ENCODE measurements around the gene KDSR.

KDSR gene

DNA sequence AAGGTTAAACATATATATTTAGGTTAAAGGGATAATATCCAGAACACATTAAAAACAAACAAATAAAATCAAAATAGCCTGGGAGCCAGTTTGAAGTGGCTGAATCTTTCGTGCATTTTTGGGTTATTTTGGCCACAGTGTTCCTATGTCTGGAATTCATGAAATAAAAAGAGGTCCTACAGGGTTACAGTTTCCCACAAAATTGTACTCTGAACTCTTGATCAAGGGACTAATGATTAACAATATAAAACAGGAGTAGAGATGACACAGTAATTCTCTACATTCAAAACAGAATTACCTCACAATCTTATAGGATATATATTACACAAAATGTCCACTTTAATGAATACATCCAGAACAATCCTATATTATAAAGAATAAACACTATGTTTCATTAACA is 30.3 kb upstream of the KDSR start:
- DNase-seq (ENCODE audit: insufficient read length, low spot score) = no peak
- TF ChIP-seq TAF1 (IDR thresholded peaks at IDR 0.05; ENCODE audit: low read depth, low read length) (no peak), POLR2AphosphoS5 (IDR thresholded peaks at IDR 0.05; ENCODE audit: low read depth, low read length) (no peak), SPI1 (IDR thresholded peaks at IDR 0.05; ENCODE audit: low read depth, low read length) (no peak), POLR2A (IDR thresholded peaks at IDR 0.05; ENCODE audit: low read depth, low read length) (no peak), POU2F2 (IDR thresholded peaks at IDR 0.05; ENCODE audit: low read depth, low read length) (no peak), PAX5 (IDR thresholded peaks at IDR 0.05; ENCODE audit: insufficient read depth, low read length, severe bottlenecking) (no peak)
- FAIRE-seq = no peak

DNA sequence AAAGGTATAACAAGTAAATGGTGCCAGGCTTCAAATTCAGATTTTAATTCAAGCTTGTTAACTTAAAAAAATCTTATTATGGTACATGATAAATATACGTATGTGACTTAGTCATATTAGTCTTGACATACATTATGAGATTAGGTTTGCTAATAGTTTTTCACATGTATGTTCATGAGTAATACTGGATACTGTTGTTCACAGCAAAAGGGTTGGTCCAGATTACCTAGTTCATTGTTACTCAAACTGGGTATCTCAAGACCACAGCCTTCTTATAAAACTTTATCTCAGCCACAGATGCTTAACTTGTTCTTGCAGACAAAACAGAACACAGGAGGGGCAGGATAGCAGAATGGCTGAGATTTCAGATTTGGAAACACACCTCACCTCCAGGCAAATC is 28.5 kb upstream of the KDSR start:
- FAIRE-seq = no peak

DNA sequence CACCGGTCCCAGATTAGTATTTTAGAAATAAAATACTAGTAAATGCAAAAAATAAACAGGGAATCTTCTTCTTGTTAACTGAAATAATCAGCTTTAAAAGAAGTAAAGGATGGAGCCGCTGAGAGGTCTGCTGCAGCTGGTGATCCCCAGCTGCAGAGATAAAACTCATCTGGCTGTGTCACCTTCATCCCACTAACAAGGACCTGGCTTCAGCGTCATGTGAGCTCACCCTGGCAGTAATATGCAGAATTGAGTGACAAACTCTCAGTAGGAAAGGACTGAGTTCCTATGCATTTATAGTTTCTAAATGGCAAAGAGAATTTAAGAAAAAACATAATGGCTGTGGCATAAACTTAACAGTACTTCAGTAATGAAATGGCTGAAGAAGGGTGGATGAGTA is 27.9 kb upstream of the KDSR start:
- FAIRE-seq = no peak
- TF ChIP-seq SPI1 (IDR thresholded peaks at IDR 0.05; ENCODE audit: low read depth, low read length) = no peak
- no peak for DNase-seq (ENCODE audit: insufficient read length, low spot score)

More for the DNA sequence above, 28.5 kb upstream of the KDSR start:
- TF ChIP-seq SPI1 (IDR thresholded peaks at IDR 0.05; ENCODE audit: low read depth, low read length) (no peak), POU2F2 (IDR thresholded peaks at IDR 0.05; ENCODE audit: low read depth, low read length) (no peak), TAF1 (IDR thresholded peaks at IDR 0.05; ENCODE audit: low read depth, low read length) (no peak), POLR2AphosphoS5 (IDR thresholded peaks at IDR 0.05; ENCODE audit: low read depth, low read length) (no peak), POLR2A (IDR thresholded peaks at IDR 0.05; ENCODE audit: low read depth, low read length) (no peak), PAX5 (IDR thresholded peaks at IDR 0.05; ENCODE audit: insufficient read depth, low read length, severe bottlenecking) (no peak)
- no peak for DNase-seq (ENCODE audit: insufficient read length, low spot score)

DNA sequence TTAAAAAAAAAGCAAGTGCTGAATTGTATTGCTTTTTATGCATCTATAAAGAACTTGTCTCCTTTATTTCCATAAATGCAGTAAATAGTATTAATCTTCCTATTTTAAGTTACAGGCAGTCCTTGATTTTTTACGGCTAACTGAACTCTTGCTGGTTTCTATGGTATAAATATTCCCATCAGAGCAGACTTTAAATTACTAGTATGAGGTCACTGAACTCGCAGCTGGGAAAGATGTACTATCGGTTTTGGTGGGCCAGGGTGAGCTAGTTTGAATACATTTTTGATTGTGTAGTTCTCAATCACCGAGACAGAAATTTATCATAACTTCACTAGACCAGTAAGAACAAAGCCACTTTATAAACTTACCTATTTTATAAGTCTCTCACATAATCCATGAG is 20.9 kb upstream of the KDSR start:
- TF ChIP-seq POLR2A (IDR thresholded peaks at IDR 0.05; ENCODE audit: low read depth, low read length) (no peak), TAF1 (IDR thresholded peaks at IDR 0.05; ENCODE audit: low read depth, low read length) (no peak), POU2F2 (IDR thresholded peaks at IDR 0.05; ENCODE audit: low read depth, low read length) (no peak), PAX5 (IDR thresholded peaks at IDR 0.05; ENCODE audit: insufficient read depth, low read length, severe bottlenecking) (no peak), POLR2AphosphoS5 (IDR thresholded peaks at IDR 0.05; ENCODE audit: low read depth, low read length) (no peak), SPI1 (IDR thresholded peaks at IDR 0.05; ENCODE audit: low read depth, low read length) (no peak)
- FAIRE-seq = no peak
- no peak for DNase-seq (ENCODE audit: insufficient read length, low spot score)

DNA sequence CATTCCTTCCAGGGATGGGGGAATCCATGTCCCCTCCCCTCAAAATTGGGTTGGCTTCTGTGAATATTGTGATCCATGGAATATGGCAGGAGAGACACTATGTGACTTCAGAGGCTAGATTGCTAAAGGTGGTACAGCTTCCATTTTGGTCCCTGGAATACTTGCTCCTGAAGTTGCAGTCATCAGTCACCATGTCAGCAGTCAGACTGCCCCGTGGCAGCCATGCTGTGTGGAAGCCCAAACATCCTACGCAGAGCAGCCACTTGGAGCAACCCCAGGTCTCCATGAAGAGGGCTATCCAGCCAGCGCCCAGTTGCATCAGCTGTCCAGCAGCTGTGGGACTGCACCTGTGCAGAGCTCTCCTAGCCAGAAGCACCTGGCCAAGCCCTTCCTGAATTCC is 15.8 kb upstream of the KDSR start:
- FAIRE-seq = no peak
- TF ChIP-seq POLR2AphosphoS5 (IDR thresholded peaks at IDR 0.05; ENCODE audit: low read depth, low read length) (no peak), TAF1 (IDR thresholded peaks at IDR 0.05; ENCODE audit: low read depth, low read length) (no peak), PAX5 (IDR thresholded peaks at IDR 0.05; ENCODE audit: insufficient read depth, low read length, severe bottlenecking) (no peak), POU2F2 (IDR thresholded peaks at IDR 0.05; ENCODE audit: low read depth, low read length) (no peak), SPI1 (IDR thresholded peaks at IDR 0.05; ENCODE audit: low read depth, low read length) (no peak), POLR2A (IDR thresholded peaks at IDR 0.05; ENCODE audit: low read depth, low read length) (no peak)
- DNase-seq (ENCODE audit: insufficient read length, low spot score) = no peak

DNA sequence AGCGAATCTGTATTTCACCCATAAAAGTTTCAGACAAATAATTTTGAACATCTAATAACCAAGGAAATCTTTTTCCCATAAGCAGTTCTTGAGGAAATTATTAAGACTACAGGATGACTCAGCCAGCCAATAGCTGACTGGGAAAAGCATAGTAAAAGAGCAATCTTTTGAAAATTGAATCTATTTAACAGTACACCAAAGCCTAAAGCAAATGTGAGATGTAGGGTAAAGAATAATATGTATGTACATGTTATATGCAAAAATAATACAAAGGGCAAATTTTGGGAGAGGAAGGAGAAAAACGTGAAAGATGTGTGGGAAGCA is 12.6 kb upstream of the KDSR start:
- no peak for FAIRE-seq
- no peak for TF ChIP-seq TAF1 (IDR thresholded peaks at IDR 0.05; ENCODE audit: low read depth, low read length)
- no peak for TF ChIP-seq PAX5 (IDR thresholded peaks at IDR 0.05; ENCODE audit: insufficient read depth, low read length, severe bottlenecking)
- no peak for TF ChIP-seq POLR2AphosphoS5 (IDR thresholded peaks at IDR 0.05; ENCODE audit: low read depth, low read length)
- no peak for TF ChIP-seq POU2F2 (IDR thresholded peaks at IDR 0.05; ENCODE audit: low read depth, low read length)
- no peak for TF ChIP-seq SPI1 (IDR thresholded peaks at IDR 0.05; ENCODE audit: low read depth, low read length)
- no peak for TF ChIP-seq POLR2A (IDR thresholded peaks at IDR 0.05; ENCODE audit: low read depth, low read length)
- DNase-seq (ENCODE audit: insufficient read length, low spot score) = no peak

DNA sequence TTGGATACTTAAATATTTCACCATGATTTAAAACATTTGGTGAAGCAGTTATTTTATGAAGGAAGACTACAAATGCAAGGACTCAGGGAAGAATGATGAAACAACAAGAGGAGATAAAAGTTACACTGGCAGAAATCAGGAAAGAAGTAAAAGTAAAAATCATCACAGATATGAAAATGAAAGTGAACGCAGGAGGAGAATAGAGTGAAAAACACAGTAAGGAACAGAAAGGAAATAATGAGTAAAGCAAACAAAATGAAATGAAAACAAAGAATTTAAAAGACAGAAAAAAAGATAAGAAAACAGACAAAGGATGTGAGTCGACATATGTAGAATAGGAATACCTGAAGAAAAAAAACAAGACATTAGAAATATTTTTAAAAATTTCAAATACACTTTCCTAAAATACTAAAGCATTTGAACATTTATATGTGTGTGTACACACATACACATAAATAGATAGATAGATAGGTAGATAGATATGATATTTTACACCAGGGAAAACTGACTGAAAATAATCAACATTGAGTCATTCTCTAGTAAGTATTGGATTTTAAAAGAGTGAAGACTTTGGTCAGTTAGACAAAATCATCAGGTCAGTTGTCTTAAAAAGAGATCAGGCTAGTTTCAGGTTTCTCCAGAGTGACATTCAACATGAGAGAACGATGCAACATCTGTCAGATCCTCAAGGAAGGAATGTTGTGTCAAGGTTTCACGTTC is 12.1 kb upstream of the KDSR start:
- no peak for FAIRE-seq
- DNase-seq (ENCODE audit: insufficient read length, low spot score) = no peak
- TF ChIP-seq TAF1 (IDR thresholded peaks at IDR 0.05; ENCODE audit: low read depth, low read length) = no peak
- TF ChIP-seq PAX5 (IDR thresholded peaks at IDR 0.05; ENCODE audit: insufficient read depth, low read length, severe bottlenecking) = no peak
- TF ChIP-seq POLR2A (IDR thresholded peaks at IDR 0.05; ENCODE audit: low read depth, low read length) = no peak
- TF ChIP-seq POU2F2 (IDR thresholded peaks at IDR 0.05; ENCODE audit: low read depth, low read length) = no peak
- TF ChIP-seq SPI1 (IDR thresholded peaks at IDR 0.05; ENCODE audit: low read depth, low read length) = no peak
- no peak for TF ChIP-seq POLR2AphosphoS5 (IDR thresholded peaks at IDR 0.05; ENCODE audit: low read depth, low read length)

DNA sequence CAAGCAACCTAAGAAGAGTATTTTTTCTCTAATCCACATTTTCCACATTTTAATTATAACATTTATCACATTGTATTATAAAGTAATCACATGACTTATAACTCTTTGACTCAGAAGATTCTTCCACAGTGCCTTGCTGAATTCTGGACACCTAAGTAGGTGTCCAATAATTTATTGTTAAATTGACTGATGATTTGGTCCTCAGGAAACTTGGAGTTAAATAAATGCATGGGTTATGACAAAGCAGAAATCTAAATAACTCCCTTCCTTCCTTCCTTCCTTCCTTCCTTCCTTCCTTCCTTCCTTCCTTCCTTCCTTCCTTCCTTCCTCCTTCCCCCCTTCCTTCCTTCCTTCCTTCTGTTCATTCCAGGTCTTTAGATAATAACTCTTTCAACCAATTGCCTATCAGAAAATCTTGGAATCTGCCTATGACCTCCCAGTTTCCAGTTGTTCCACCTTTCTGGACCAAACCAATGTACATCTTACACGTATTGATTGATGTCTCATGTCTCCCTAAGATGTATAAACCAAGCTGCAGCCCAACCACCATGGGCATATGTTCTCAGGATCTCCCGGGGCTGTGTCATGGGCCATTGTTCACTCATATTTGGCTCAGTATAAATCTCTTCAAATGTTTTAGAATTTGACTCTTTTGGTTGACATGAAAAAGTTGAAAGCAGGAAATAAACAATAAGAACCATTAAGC is 10.4 kb upstream of the KDSR start:
- FAIRE-seq (no peak), DNase-seq (ENCODE audit: insufficient read length, low spot score) (no peak)
- TF ChIP-seq TAF1 (IDR thresholded peaks at IDR 0.05; ENCODE audit: low read depth, low read length) (no peak), SPI1 (IDR thresholded peaks at IDR 0.05; ENCODE audit: low read depth, low read length) (no peak), PAX5 (IDR thresholded peaks at IDR 0.05; ENCODE audit: insufficient read depth, low read length, severe bottlenecking) (no peak), POLR2A (IDR thresholded peaks at IDR 0.05; ENCODE audit: low read depth, low read length) (no peak), POU2F2 (IDR thresholded peaks at IDR 0.05; ENCODE audit: low read depth, low read length) (no peak), POLR2AphosphoS5 (IDR thresholded peaks at IDR 0.05; ENCODE audit: low read depth, low read length) (no peak)

DNA sequence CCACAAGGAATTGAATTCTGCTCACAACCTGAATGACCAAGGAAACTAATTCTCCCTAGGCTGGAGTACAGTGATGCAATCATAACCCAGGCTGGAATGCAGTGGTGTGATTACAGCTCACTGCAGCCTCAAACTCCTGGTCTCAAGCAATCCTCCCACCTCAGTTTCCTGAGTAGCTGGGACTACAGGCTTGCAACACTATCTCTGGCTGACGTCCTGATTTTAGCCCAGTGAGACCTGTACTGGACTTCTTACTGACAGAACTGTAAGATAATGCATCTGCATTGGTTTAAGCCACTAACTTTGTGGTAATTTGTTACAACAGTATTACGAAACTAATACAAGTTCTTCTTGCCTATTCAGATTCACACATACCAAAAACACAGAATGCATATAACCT is 9.5 kb upstream of the KDSR start:
- TF ChIP-seq POLR2AphosphoS5 (IDR thresholded peaks at IDR 0.05; ENCODE audit: low read depth, low read length) (no peak), POU2F2 (IDR thresholded peaks at IDR 0.05; ENCODE audit: low read depth, low read length) (no peak), TAF1 (IDR thresholded peaks at IDR 0.05; ENCODE audit: low read depth, low read length) (no peak), POLR2A (IDR thresholded peaks at IDR 0.05; ENCODE audit: low read depth, low read length) (no peak), SPI1 (IDR thresholded peaks at IDR 0.05; ENCODE audit: low read depth, low read length) (no peak), PAX5 (IDR thresholded peaks at IDR 0.05; ENCODE audit: insufficient read depth, low read length, severe bottlenecking) (no peak)
- FAIRE-seq (no peak), DNase-seq (ENCODE audit: insufficient read length, low spot score) (no peak)

All from GM12891 (cell line).